Keratinocyte (primary cell): ENCODE results near the gene CAMK2D. TPM values are rescaled to one million over a fixed set of nuclear protein-coding genes. Genes with fewer than 3 reads are reported as not detected.

Experiments
- DNase-seq: peaks from one replicate; pipeline ENCODE4 v3.0.0-alpha.2; 2011; ENCODE audit warnings: low read depth, missing footprints, low spot score
- FAIRE-seq: peaks from 2 replicates; lab custom pipeline; 2011; peaks lifted over from hg19 to GRCh38; lab: Jason Lieb, UNC
- H2AFZ ChIP-seq: 2 replicates; pipeline ENCODE4 v1.6.0; 2012; ENCODE audit warnings: low read length, control low read depth, inconsistent platforms; ENCODE audit not compliant: control insufficient read depth
- H3K27ac ChIP-seq: 2 replicates; pipeline ENCODE4 v1.5.1; 2011; ENCODE audit warnings: low read length; ENCODE audit not compliant: control insufficient read depth, insufficient read depth
- H3K27me3 ChIP-seq: 3 replicates; pipeline ENCODE4 v1.6.0; 2011; ENCODE audit warnings: low read length; ENCODE audit not compliant: control insufficient read depth, insufficient read depth; ENCODE audit errors: extremely low read depth
- H3K36me3 ChIP-seq, 2 experiments: 2 replicates in 1 of 2; 3 replicates in 1 of 2; pipeline ENCODE4 v1.5.1; 2011; ENCODE audit warnings: low read length in 2 of 2, mild to moderate bottlenecking in 1 of 2; ENCODE audit not compliant: control insufficient read depth in 2 of 2, insufficient read depth in 2 of 2; ENCODE audit errors: extremely low read depth in 1 of 2
- H3K4me1 ChIP-seq: 3 replicates; pipeline ENCODE4 v1.5.1; 2011; ENCODE audit warnings: low read length; ENCODE audit not compliant: control insufficient read depth, insufficient read depth; ENCODE audit errors: extremely low read depth
- H3K4me2 ChIP-seq: 3 replicates; pipeline ENCODE4 v1.6.0; 2011; ENCODE audit warnings: low read depth, low read length; ENCODE audit not compliant: control insufficient read depth, insufficient read depth; ENCODE audit errors: extremely low read depth
- H3K4me3 ChIP-seq, 3 experiments: fragments of 200-600 bp in 1 of 3; sonication (generic) in 1 of 3; 2 replicates in 2 of 3; 3 replicates in 1 of 3; pipeline ENCODE4 v1.5.1; 2011 to 2016; ENCODE audit warnings: low read length in 3 of 3, mild to moderate bottlenecking in 3 of 3, control low read depth in 2 of 3, inconsistent platforms in 1 of 3, low read depth in 1 of 3, mixed read lengths in 1 of 3, mixed run types in 1 of 3, moderate library complexity in 1 of 3; ENCODE audit not compliant: control insufficient read depth in 2 of 3, insufficient read depth in 2 of 3; ENCODE audit errors: extremely low read depth in 1 of 3
- H3K79me2 ChIP-seq: 2 replicates; pipeline ENCODE4 v1.6.0; 2012; ENCODE audit warnings: low read length; ENCODE audit not compliant: control insufficient read depth, insufficient read depth
- H3K9ac ChIP-seq: 3 replicates; pipeline ENCODE4 v1.6.0; 2011; ENCODE audit warnings: low read length; ENCODE audit not compliant: control insufficient read depth, insufficient read depth; ENCODE audit errors: extremely low read depth
- H3K9me1 ChIP-seq: 3 replicates; pipeline ENCODE4 v1.6.0; 2011; ENCODE audit warnings: low read length; ENCODE audit not compliant: control insufficient read depth, insufficient read depth; ENCODE audit errors: extremely low read depth
- H3K9me3 ChIP-seq: 2 replicates; pipeline ENCODE4 v1.5.1; 2012; ENCODE audit warnings: low read depth, low read length; ENCODE audit not compliant: control insufficient read depth
- H4K20me1 ChIP-seq: 3 replicates; pipeline ENCODE4 v1.6.0; 2011; ENCODE audit warnings: low read length; ENCODE audit not compliant: control insufficient read depth, insufficient read depth; ENCODE audit errors: extremely low read depth
- EZH2 ChIP-seq: IDR thresholded peaks from one replicate; pipeline ENCODE4 v1.6.1; 2012; ENCODE audit warnings: inconsistent platforms, mild to moderate bottlenecking, low read length, moderate library complexity
- dilution Hi-C: fragments of 300-500 bp; cut with MboI; formaldehyde crosslinking; loops from one replicate; pipeline ENCODE4 v1.7.0; 2020; ENCODE audit warnings: low sequenced_read_pairs; ENCODE audit not compliant: extremely low pct_ligation_motif_present
- polyA plus RNA-seq, 5 experiments: library from polyadenylated mRNA; depleted of rRNA in 3 of 5; stranded (reverse) in 3 of 5; stranded (forward) in 1 of 5; unstranded in 1 of 5; fragments of >200 nt; gene quantifications; 1 replicate in 1 of 5; 2 replicates in 3 of 5; 3 replicates in 1 of 5; pipeline versions ENCODE4 v1.2.1 to v1.2.3, GENCODE V29; 2011 to 2012; ENCODE audit warnings: missing spikeins in 2 of 5, low read depth in 1 of 5, low replicate concordance in 1 of 5
- TF ChIP-seq, protein P1 (sequence below), 3 experiments: IDR thresholded peaks in 1 of 3; conservative IDR thresholded peaks in 1 of 3; optimal IDR thresholded peaks in 1 of 3; 2 replicates in 2 of 3; 3 replicates in 1 of 3; pipeline versions ENCODE3 to v1.5.1; 2011; ENCODE audit warnings: low read length in 3 of 3, mild to moderate bottlenecking in 3 of 3, moderate library complexity in 2 of 3, control low read depth in 1 of 3, inconsistent platforms in 1 of 3; ENCODE audit not compliant: insufficient read depth in 2 of 3; ENCODE audit errors: extremely low read depth in 1 of 3

The CAMK2D gene
- polyA plus RNA-seq, 1 donor (not counting 4 experiments of a cell fraction or from before 2014, with no cell fraction given), result 18.8 TPM

DNA sequence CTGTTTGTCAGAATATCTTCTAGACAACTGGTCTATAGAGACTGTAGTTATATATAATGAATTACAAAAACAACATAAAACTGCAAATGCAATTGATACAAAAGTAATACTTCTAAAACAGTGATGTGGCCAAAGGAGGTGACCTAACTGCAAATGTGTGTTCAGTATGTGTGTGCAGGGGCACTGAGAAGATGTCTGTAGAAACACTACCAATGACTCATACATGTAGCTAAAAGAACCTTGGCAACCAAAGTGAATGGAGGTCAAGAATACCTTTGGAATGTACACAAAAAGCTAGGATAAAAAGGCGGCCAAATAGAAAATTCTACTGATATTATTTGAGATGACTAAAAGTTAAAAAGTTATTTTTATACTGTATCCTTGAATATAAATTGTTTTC is 261.8 kb downstream of the CAMK2D start:
- Histone ChIP-seq H3K27me3 (no peaks in the 10 kb centered on the region), H3K27ac (no peak overlapping the region), H3K9ac (no peak overlapping the region), H3K9me3 (no peaks in the 10 kb centered on the region), H2AFZ (no peak overlapping the region), H3K36me3 (peaks cover 1 to 3% of the 10 kb centered on the region in 2 experiments), H4K20me1 (no peaks in the 10 kb centered on the region), H3K4me3 (no peak overlapping the region), H3K4me2 (no peak overlapping the region), H3K9me1 (no peaks in the 10 kb centered on the region), H3K4me1 (no peaks in the 10 kb centered on the region), H3K79me2 (no peaks in the 10 kb centered on the region)
- TF ChIP-seq EZH2, result no peak
- TF ChIP-seq, protein P1, sequence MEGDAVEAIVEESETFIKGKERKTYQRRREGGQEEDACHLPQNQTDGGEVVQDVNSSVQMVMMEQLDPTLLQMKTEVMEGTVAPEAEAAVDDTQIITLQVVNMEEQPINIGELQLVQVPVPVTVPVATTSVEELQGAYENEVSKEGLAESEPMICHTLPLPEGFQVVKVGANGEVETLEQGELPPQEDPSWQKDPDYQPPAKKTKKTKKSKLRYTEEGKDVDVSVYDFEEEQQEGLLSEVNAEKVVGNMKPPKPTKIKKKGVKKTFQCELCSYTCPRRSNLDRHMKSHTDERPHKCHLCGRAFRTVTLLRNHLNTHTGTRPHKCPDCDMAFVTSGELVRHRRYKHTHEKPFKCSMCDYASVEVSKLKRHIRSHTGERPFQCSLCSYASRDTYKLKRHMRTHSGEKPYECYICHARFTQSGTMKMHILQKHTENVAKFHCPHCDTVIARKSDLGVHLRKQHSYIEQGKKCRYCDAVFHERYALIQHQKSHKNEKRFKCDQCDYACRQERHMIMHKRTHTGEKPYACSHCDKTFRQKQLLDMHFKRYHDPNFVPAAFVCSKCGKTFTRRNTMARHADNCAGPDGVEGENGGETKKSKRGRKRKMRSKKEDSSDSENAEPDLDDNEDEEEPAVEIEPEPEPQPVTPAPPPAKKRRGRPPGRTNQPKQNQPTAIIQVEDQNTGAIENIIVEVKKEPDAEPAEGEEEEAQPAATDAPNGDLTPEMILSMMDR (optimal IDR thresholded peaks at IDR 0.05 in 1 of 3, IDR thresholded peaks at IDR 0.05 in 1 of 3, conservative IDR thresholded peaks at IDR 0.05 in 1 of 3; ENCODE audit: extremely low read depth in 1 of 3, insufficient read depth in 2 of 3, low read length in 3 of 3), result no peak
- dilution Hi-C loops, result no loop called here
- no peak for FAIRE-seq
- DNase-seq, result no peak

DNA sequence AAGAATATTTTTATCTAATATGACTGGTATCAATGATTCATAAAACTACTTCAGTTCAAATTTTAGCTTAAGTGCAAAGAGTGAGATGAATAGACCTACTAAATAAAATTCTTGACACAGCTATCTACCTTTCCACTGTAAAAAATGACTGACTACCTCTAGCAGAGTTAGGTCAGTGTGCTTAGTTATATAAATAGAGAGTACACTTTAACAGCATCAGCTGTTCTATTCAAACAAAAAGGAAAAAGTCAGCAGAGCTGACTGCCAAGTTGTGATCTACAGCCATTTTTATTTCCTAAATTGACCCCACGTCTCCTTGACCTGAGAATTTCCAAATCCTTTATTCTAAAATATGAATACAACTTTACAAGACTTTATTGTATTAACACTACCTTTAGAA is 262.4 kb downstream of the CAMK2D start:
- Histone ChIP-seq H3K9me3 (no peaks in the 10 kb centered on the region), H3K4me2 (no peak overlapping the region), H4K20me1 (no peaks in the 10 kb centered on the region), H3K4me3 (no peak overlapping the region), H3K9me1 (no peaks in the 10 kb centered on the region), H3K36me3 (peaks cover 1 to 3% of the 10 kb centered on the region in 2 experiments), H3K27me3 (no peaks in the 10 kb centered on the region), H3K79me2 (no peaks in the 10 kb centered on the region), H3K4me1 (no peaks in the 10 kb centered on the region), H3K27ac (no peak overlapping the region), H3K9ac (no peak overlapping the region), H2AFZ (no peak overlapping the region)
- DNase-seq (no peak), FAIRE-seq (no peak)
- TF ChIP-seq, protein P1 (optimal IDR thresholded peaks at IDR 0.05 in 1 of 3, IDR thresholded peaks at IDR 0.05 in 1 of 3, conservative IDR thresholded peaks at IDR 0.05 in 1 of 3; ENCODE audit: extremely low read depth in 1 of 3, insufficient read depth in 2 of 3, low read length in 3 of 3), result no peak
- TF ChIP-seq EZH2, result no peak
- dilution Hi-C loops, result no loop called here
